ENCODE data around the gene RPTOR.

- no peak for TF ChIP-seq POLR2AphosphoS5 (IDR thresholded peaks at IDR 0.05; ENCODE audit: low read depth, low read length)
- no peak for TF ChIP-seq POLR2A (IDR thresholded peaks at IDR 0.05; ENCODE audit: low read depth, low read length)
- TF ChIP-seq TAF1 (IDR thresholded peaks at IDR 0.05; ENCODE audit: low read depth, low read length), result no peak
- TF ChIP-seq PAX5 (IDR thresholded peaks at IDR 0.05; ENCODE audit: insufficient read depth, low read length, severe bottlenecking), result no peak
- no peak for TF ChIP-seq SPI1 (IDR thresholded peaks at IDR 0.05; ENCODE audit: low read depth, low read length)
Observed at GRCh38 chr17:80701730-80702129, 157.1 kb downstream of the RPTOR start.

Measured in GM12891 (cell line).